ENCODE results near the gene PPP1R3D.
"Not testable (repeated sequence)": the region's sequence is repeated elsewhere in the genome, so short reads cannot be mapped to it uniquely, and the experiment has no call there.

Gene PPP1R3D, protein sequence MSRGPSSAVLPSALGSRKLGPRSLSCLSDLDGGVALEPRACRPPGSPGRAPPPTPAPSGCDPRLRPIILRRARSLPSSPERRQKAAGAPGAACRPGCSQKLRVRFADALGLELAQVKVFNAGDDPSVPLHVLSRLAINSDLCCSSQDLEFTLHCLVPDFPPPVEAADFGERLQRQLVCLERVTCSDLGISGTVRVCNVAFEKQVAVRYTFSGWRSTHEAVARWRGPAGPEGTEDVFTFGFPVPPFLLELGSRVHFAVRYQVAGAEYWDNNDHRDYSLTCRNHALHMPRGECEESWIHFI

GRCh38 chr20:59940129-59940955 is at the start of gene PPP1R3D, which contains the start of gene FAM217B:
Gene PPP1R3D, minus strand, starts transcription at chr20:59940305. Its CDS starts 374 bp downstream, at chr20:59939931.
Gene FAM217B, plus strand, starts transcription at chr20:59940389. Its CDS starts 3,555 bp downstream, at chr20:59943944.
- peak; percentile 81 for DNase-seq

- DNase-seq: no peak
These were observed 48.0 kb upstream of the PPP1R3D start for GRCh38 chr20:59988141-59988540.

- DNase-seq: peak; percentile 75
These were observed 47.0 kb upstream of the PPP1R3D start for GRCh38 chr20:59987135-59987534.

GRCh38 chr20:59985864-59986263 is 45.8 kb upstream of the PPP1R3D start:
- peak; percentile 4 for DNase-seq

GRCh38 chr20:59985164-59985563 is 45.1 kb upstream of the PPP1R3D start:
- DNase-seq: no peak

DNA sequence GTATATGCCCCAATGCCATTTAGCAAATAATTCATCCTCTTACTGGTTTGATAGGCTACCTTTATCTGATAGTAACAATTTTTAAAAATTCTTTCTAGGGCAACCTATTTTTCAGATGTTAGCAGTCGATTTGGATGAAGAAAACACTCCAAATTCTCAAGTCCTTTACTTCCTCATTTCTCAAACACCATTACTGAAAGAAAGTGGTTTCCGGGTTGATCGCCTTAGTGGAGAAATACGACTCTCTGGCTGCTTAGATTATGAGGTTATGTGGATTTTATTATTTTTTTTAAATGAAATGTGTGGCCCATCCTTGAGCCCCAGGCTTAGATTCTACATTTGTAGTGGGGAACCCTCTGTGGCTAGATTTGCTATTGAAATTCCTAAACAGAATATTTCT is 44.4 kb upstream of the PPP1R3D start:
- DNase-seq: no peak

- no peak for DNase-seq
These were observed 43.0 kb upstream of the PPP1R3D start for GRCh38 chr20:59983076-59983475.

- DNase-seq: no peak
These were observed 37.0 kb upstream of the PPP1R3D start for GRCh38 chr20:59977086-59977485.

GRCh38 chr20:59976156-59976782 is 36.2 kb upstream of the PPP1R3D start:
- DNase-seq: no peak

GRCh38 chr20:59972037-59972801 is 32.1 kb upstream of the PPP1R3D start:
- no peak for DNase-seq

- no peak for DNase-seq
These were observed 31.3 kb upstream of the PPP1R3D start for GRCh38 chr20:59971428-59971827.

DNA sequence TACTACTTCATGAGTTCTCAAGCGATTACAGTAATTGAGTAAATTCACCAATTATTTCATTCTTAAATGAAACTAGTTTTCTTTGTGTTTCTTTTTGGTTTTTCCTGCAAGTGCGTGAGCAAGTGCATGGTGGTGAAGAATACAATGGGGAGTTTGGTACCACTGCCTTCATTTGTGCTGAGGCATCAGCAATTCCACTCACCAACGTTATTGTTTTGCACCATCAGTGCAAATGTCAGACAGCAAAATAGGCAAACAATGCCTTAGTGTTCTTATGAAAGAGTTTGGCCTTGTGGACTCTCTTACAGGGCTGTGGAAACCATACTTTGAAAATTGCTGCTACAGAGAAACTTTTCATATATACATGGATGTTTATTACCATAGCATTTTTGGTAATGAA is 26.3 kb upstream of the PPP1R3D start:
- no peak for DNase-seq

GRCh38 chr20:59962155-59962554 is 22.1 kb upstream of the PPP1R3D start:
- no peak for DNase-seq

GRCh38 chr20:59961423-59961822 is 21.3 kb upstream of the PPP1R3D start:
- DNase-seq: no peak

DNA sequence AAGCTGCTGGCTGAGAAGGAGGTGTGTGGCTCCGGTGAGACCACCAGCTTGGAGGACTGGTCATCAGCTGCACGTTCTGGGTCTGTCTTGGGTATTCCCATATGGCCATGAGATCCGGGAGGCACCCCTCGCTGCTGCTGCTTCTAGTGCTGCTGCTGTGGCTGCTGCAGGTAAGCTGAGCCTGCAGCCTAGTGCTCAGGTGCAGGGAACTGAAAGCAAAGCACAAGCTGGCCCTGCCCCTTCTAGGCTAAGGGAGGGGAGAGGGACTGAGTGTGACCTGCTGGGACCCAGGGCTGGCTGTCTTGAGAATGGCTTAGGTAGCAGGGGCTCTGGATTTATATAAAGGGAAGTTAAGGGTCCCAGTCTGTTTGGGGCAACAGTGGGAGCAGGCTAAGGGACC is 18.5 kb upstream of the PPP1R3D start:
- DNase-seq: peak; percentile 16

GRCh38 chr20:59958123-59958522 is 18.0 kb upstream of the PPP1R3D start, which contains the start of gene CDH26:
Gene CDH26, plus strand, starts transcription at chr20:59958423. Its CDS starts 304 bp downstream, at chr20:59958727.
- DNase-seq: no peak

DNA sequence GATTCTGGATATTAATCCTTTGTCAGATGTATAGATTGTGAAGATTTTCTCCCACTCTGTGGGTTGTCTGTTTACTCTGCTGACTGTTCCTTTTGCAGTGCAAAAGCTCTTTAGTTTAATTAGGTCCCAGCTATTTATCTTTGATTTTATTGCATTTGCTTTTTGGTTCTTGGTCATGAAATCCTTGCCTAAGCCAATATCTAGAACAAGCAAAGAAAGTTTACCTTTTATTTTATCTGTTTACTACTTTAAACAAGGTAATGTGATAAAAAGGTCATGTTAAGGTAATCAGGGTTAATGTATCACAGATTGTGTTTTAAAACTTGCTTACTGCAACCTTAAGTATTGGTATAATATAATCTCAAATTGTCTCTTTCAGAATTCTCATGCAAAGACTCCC is 17.5 kb upstream of the PPP1R3D start:
- DNase-seq: not testable (repeated sequence)

DNA sequence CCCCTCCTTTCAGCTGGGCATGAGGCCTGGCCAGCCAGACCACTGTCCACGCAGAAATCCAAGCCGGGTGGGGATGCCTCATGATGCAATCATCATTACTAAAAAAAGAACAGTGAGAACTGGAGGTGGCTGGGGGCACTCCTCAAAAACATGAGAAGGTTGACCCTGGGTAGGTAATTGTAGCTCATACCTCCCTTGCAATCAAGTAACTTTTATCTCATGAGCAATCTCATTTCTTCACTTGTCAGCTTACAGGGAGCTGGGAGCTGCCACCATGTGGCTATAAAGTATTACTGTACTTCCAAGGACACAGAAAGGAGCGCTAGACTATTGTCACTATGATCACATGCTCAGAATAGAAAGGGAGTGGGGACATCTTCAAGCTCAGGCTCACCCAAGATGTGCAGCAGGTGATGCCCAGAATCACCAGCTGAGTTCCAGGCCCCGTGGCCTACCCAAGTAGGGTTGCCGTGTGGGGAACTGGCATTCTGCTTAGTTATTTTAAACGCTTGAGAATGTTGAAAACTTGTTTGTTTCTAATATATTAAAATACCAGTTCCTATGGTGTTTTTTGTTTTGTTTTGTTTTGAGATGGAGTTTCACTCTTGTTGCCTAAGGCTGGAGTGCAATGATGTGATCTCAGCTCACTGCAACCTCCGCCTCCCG is 15.2 kb upstream of the PPP1R3D start:
- no peak for DNase-seq

GRCh38 chr20:59954718-59955117 is 14.6 kb upstream of the PPP1R3D start:
- no peak for DNase-seq

GRCh38 chr20:59949911-59950310 is 9.8 kb upstream of the PPP1R3D start:
- peak; percentile 9 for DNase-seq

DNA sequence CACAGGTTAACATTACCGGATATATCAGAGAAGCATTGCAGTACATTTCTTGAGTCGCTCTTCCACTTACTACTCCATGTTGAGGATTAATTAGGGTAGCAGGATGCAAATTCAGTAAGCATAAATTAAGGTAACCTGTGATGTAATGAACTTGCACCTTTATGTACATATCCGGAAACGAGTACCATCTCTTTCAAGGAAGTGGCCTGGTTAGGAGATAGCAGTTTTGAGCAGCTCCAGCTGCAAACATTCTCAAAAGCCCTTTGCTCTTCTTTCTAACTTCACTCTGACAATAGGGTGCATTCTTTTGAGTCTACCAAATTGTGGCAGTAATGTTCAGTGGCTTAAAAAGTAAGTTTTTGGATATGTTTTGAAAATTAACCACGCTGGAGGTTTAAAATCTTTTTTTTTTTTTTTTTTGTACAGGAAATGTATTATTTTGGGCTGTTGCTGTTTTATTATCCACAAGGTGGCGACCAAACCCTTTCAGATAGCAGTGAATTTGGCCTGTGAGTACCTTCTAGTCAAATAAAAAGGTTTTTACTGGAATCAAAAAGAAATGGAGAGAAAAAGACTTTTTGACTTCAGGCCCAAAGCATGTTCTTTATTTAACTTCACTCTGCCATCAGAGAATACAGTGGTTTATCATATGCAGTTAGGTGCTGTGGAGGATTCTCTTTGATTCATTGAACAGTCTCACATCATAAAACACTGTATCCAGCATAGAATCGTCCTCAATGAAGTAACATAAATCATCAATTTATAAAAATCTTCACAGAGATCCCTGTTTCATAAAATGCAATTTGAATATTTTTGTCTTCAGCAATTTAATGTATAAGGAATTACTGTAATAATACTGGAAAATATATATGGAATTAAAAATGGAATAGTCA is 9.0 kb upstream of the PPP1R3D start:
- peak; percentile 67 for DNase-seq

Data from NCI-H2171 (cell line).